OCI-LY3 (cell line): ENCODE results near the gene TBC1D5.

Experiments used
- H2AFZ ChIP-seq: fragments of 200-600, 300-600 bp; shearing (Covaris generic); 2 replicates; pipeline ENCODE4 v1.6.0; 2014; ENCODE audit warnings: antibody characterized with exemption, low read depth, low read length
- H3K27ac ChIP-seq: fragments of 200-600, 300-600 bp; sonication (generic); 2 replicates; pipeline ENCODE4 v1.5.1; 2014; ENCODE audit warnings: mild to moderate bottlenecking, low read length, moderate library complexity, mixed read lengths
- H3K27me3 ChIP-seq: fragments of 200-600, 300-600 bp; sonication (generic); 2 replicates; pipeline ENCODE4 v1.6.1; 2014; ENCODE audit warnings: low read depth, low read length, mixed read lengths
- H3K36me3 ChIP-seq: fragments of 200-600, 300-600 bp; sonication (generic); replicated peaks from 2 replicates; pipeline ENCODE3; 2014; ENCODE audit warnings: low read depth, low read length, mixed read lengths
- H3K4me1 ChIP-seq: fragments of 300-600, 200-600 bp; sonication (generic); 2 replicates; pipeline ENCODE4 v1.6.1; 2014; ENCODE audit warnings: low read length, mixed read lengths
- H3K4me2 ChIP-seq: fragments of 200-600, 300-600 bp; sonication (generic); 2 replicates; pipeline ENCODE4 v1.6.1; 2014; ENCODE audit warnings: low read length, mixed read lengths
- H3K4me3 ChIP-seq: fragments of 300-600, 200-600 bp; sonication (generic); 2 replicates; pipeline ENCODE4 v1.5.1; 2014; ENCODE audit warnings: antibody characterized with exemption, mild to moderate bottlenecking, low read length, moderate library complexity
- H3K79me2 ChIP-seq: fragments of 300-600, 200-600 bp; shearing (Covaris generic); 2 replicates; pipeline ENCODE4 v1.6.1; 2014; ENCODE audit warnings: mild to moderate bottlenecking, low read length, mixed read lengths
- H3K9ac ChIP-seq: fragments of 300-600, 200-600 bp; shearing (Covaris generic); 2 replicates; pipeline ENCODE4 v1.6.0; 2014; ENCODE audit warnings: mild to moderate bottlenecking, low read length, moderate library complexity
- H3K9me3 ChIP-seq: fragments of 200-600, 300-600 bp; shearing (Covaris generic); 2 replicates; pipeline ENCODE4 v1.6.1; 2014; ENCODE audit warnings: low read length, mixed read lengths; ENCODE audit not compliant: insufficient read depth
- H4K20me1 ChIP-seq: fragments of 200-600, 300-600 bp; sonication (generic); 2 replicates; pipeline ENCODE4 v1.6.1; 2016; ENCODE audit warnings: low read length, mixed read lengths; ENCODE audit not compliant: insufficient read depth
- EZH2phosphoT487 ChIP-seq: fragments of 200-600 bp; shearing (Covaris generic); IDR thresholded peaks from 2 replicates; pipeline ENCODE4 v1.6.1; 2018; ENCODE audit warnings: antibody characterized with exemption, mixed run types, low read depth
- TF ChIP-seq, protein P1 (sequence below): fragments of 200-600, 300-600 bp; sonication (generic); IDR thresholded peaks from 2 replicates; pipeline ENCODE4 v1.5.1; 2014; ENCODE audit warnings: antibody characterized with exemption, low read length, low read depth

Gene TBC1D5

DNA sequence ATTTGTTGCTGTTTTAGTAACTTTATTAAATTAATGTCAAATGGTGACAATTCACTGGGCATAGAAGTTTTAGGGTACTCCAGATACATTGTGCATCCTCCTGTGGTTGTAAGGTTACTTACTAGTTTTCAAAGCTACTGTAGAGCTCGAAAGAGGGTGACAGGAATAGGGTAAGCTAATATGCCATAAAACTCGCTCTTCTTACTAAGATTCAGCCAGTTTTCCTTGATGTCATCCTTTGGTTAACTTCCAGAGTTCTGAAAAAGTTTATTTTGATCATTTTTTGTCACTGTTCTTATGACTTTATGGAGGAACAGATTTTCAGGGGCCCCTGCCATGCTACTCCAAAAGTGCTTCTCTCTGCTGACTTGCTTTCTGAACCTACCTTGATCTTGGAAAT lies 522.8 kb downstream of the TBC1D5 start:
- TF ChIP-seq EZH2phosphoT487: no peak
- TF ChIP-seq, protein P1, sequence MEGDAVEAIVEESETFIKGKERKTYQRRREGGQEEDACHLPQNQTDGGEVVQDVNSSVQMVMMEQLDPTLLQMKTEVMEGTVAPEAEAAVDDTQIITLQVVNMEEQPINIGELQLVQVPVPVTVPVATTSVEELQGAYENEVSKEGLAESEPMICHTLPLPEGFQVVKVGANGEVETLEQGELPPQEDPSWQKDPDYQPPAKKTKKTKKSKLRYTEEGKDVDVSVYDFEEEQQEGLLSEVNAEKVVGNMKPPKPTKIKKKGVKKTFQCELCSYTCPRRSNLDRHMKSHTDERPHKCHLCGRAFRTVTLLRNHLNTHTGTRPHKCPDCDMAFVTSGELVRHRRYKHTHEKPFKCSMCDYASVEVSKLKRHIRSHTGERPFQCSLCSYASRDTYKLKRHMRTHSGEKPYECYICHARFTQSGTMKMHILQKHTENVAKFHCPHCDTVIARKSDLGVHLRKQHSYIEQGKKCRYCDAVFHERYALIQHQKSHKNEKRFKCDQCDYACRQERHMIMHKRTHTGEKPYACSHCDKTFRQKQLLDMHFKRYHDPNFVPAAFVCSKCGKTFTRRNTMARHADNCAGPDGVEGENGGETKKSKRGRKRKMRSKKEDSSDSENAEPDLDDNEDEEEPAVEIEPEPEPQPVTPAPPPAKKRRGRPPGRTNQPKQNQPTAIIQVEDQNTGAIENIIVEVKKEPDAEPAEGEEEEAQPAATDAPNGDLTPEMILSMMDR: no peak
- H3K79me2 ChIP-seq: no peaks in the 10 kb centered on the region
- H3K4me2 ChIP-seq: no peak overlapping the region
- H3K4me1 ChIP-seq: no peaks in the 10 kb centered on the region
- no peaks in the 10 kb centered on the region for H4K20me1 ChIP-seq
- H3K9ac ChIP-seq: no peak overlapping the region
- H3K9me3 ChIP-seq: no peaks in the 10 kb centered on the region
- no peak overlapping the region for H3K4me3 ChIP-seq
- peaks cover 6% of the 10 kb centered on the region for H3K36me3 ChIP-seq
- H3K27ac ChIP-seq: no peak overlapping the region
- H3K27me3 ChIP-seq: no peaks in the 10 kb centered on the region
- H2AFZ ChIP-seq: no peak overlapping the region

DNA sequence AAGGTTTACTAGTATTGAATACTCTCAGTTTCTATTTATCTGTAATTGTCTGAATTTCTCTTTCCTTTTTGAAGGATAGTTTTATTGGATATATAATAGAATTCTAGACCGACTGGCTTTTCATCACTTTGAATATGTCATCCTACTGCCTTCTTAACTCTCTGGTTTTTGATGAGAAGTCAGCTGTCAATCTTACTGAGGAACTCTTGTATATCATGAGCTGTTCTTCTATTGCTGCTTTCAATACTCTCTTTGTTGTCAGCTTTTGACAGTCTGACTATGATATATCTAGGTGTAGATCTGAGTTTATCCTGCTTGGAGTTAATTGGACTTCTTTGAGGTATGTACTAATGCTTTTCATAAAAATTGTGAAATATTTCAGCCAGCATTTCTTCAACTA lies 523.8 kb downstream of the TBC1D5 start:
- H3K4me3 ChIP-seq: no peak overlapping the region
- no peaks in the 10 kb centered on the region for H4K20me1 ChIP-seq
- peaks cover 6% of the 10 kb centered on the region for H3K36me3 ChIP-seq
- H3K9ac ChIP-seq: no peak overlapping the region
- no peaks in the 10 kb centered on the region for H3K4me1 ChIP-seq
- H3K79me2 ChIP-seq: no peaks in the 10 kb centered on the region
- no peaks in the 10 kb centered on the region for H3K9me3 ChIP-seq
- TF ChIP-seq, protein P1: no peak
- TF ChIP-seq EZH2phosphoT487: no peak
- H3K4me2 ChIP-seq: no peak overlapping the region
- no peak overlapping the region for H3K27ac ChIP-seq
- no peaks in the 10 kb centered on the region for H3K27me3 ChIP-seq
- no peak overlapping the region for H2AFZ ChIP-seq

DNA sequence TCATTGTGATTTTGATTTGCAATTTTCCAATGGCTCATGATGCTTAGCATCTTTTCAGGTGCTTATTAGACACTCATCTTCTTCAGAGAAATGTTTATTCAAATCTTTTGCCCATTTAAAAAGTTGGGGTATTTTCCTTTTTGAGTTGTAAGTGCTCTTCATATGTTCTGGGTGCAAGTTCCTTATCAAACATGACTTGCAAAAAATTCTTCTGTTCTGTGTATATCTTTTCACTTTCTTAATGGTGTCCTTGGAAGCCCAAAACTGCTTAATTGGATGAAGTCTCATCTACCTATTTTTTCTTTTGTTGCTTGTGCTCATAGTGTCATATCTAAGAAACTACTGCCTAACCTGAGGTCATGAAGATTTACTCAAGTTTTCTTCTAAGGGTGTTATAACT lies 524.8 kb downstream of the TBC1D5 start:
- H3K4me3 ChIP-seq: no peak overlapping the region
- TF ChIP-seq, protein P1: no peak
- no peak for TF ChIP-seq EZH2phosphoT487
- H3K9ac ChIP-seq: no peak overlapping the region
- no peaks in the 10 kb centered on the region for H4K20me1 ChIP-seq
- no peaks in the 10 kb centered on the region for H3K4me1 ChIP-seq
- H3K9me3 ChIP-seq: no peaks in the 10 kb centered on the region
- H3K36me3 ChIP-seq: peaks cover 6% of the 10 kb centered on the region
- no peak overlapping the region for H3K4me2 ChIP-seq
- H3K27me3 ChIP-seq: no peaks in the 10 kb centered on the region
- no peak overlapping the region for H2AFZ ChIP-seq
- H3K27ac ChIP-seq: no peak overlapping the region
- H3K79me2 ChIP-seq: no peaks in the 10 kb centered on the region

DNA sequence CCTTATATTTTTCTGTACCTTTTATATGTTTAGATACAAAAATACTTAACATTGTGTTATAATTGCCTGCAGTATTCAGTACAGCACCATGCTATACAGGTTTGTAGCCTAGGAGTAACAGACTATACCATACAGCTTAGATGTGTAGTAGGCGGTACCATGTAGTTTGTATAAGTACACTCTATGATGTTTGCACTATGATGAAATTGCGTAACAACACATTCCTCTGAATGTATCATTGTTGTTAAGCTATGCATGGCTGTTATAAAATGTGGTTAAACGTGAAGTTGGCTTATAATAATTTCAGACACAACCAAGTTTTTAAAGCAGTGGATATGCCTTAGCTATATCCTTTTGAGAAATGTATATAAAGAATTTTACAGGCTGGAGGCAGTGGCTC lies 529.3 kb downstream of the TBC1D5 start:
- Histone ChIP-seq H3K27me3 (no peaks in the 10 kb centered on the region), H4K20me1 (no peaks in the 10 kb centered on the region), H3K9ac (no peak overlapping the region), H3K27ac (no peak overlapping the region), H3K36me3 (no peaks in the 10 kb centered on the region), H3K4me1 (no peaks in the 10 kb centered on the region), H3K4me2 (no peak overlapping the region), H3K79me2 (no peaks in the 10 kb centered on the region), H3K9me3 (no peaks in the 10 kb centered on the region), H2AFZ (no peak overlapping the region), H3K4me3 (no peak overlapping the region)
- no peak for TF ChIP-seq EZH2phosphoT487
- TF ChIP-seq, protein P1: no peak
